Measurements from ENCODE around the gene RSPO3.

GRCh38 chr6:127117979-127118297 lies 533 bp upstream of the RSPO3 start:
- no peak for TF ChIP-seq CTCF (conservative IDR thresholded peaks at IDR 0.05; ENCODE audit: low read depth, low read length)
- TF ChIP-seq EZH2 (IDR thresholded peaks at IDR 0.05; ENCODE audit: borderline replicate concordance, low read depth, low read length, poor library complexity, severe bottlenecking): no peak

Measured in A673 (cell line).